ENCODE results near the gene NAGA.
"Not testable (repeated sequence)": the region's sequence is repeated elsewhere in the genome, so short reads cannot be mapped to it uniquely, and the experiment has no call there.

The NAGA gene

GRCh38 chr22:42070517-42071422 is at the start of gene NAGA:
NAGA (minus strand) TSS chr22:42070812; CDS start chr22:42070297, 515 bp downstream.
- DNase-seq (ENCODE audit: low read depth in 3 of 3), result peak; percentile 70 to 81 (median 81)

GRCh38 chr22:42116848-42117424 is 46.3 kb upstream of the NAGA start:
- DNase-seq (ENCODE audit: low read depth in 3 of 3), result no peak

- DNase-seq (ENCODE audit: low read depth in 3 of 3), result not testable (repeated sequence)
Observed at GRCh38 chr22:42115420-42115830, 44.8 kb upstream of the NAGA start.

- DNase-seq (ENCODE audit: low read depth in 3 of 3), result no peak
Observed at GRCh38 chr22:42114721-42115120, 44.1 kb upstream of the NAGA start.

GRCh38 chr22:42112793-42113192 is 42.2 kb upstream of the NAGA start:
- not testable (repeated sequence) for DNase-seq (ENCODE audit: low read depth in 3 of 3)

GRCh38 chr22:42111798-42112197 is 41.2 kb upstream of the NAGA start:
- no peak for DNase-seq (ENCODE audit: low read depth in 3 of 3)

- no peak for DNase-seq (ENCODE audit: low read depth in 3 of 3)
Observed at GRCh38 chr22:42108848-42109247, 38.2 kb upstream of the NAGA start.

- DNase-seq (ENCODE audit: low read depth in 3 of 3), result not testable (repeated sequence)
Observed at GRCh38 chr22:42104332-42104860, 33.8 kb upstream of the NAGA start.

- no peak for DNase-seq (ENCODE audit: low read depth in 3 of 3)
Observed at GRCh38 chr22:42101199-42101598, 30.6 kb upstream of the NAGA start.

- DNase-seq (ENCODE audit: low read depth in 3 of 3), result no peak
Observed at GRCh38 chr22:42091455-42091782, 20.8 kb upstream of the NAGA start.

GRCh38 chr22:42090596-42091454 is 20.2 kb upstream of the NAGA start, which contains the start of gene NDUFA6:
NDUFA6 (minus strand) TSS chr22:42090772; CDS start chr22:42090744, 28 bp downstream.
- DNase-seq (ENCODE audit: low read depth in 3 of 3), result peak; percentile 81 to 98 (median 97)

GRCh38 chr22:42086051-42086450 is 15.4 kb upstream of the NAGA start:
- DNase-seq (ENCODE audit: low read depth in 3 of 3), result no peak

GRCh38 chr22:42084874-42085273 is 14.3 kb upstream of the NAGA start:
- DNase-seq (ENCODE audit: low read depth in 3 of 3), result no peak

GRCh38 chr22:42083119-42083518 is 12.5 kb upstream of the NAGA start:
- DNase-seq (ENCODE audit: low read depth in 3 of 3), result no peak

GRCh38 chr22:42080287-42080686 is 9.7 kb upstream of the NAGA start:
- no peak for DNase-seq (ENCODE audit: low read depth in 3 of 3)

GRCh38 chr22:42079319-42080251 is 9.0 kb upstream of the NAGA start, which contains the start of gene SMDT1:
SMDT1 (plus strand) TSS chr22:42079700; CDS start chr22:42079769, 69 bp downstream.
- peak; percentile 97 to 98 (median 97) for DNase-seq (ENCODE audit: low read depth in 3 of 3)

GRCh38 chr22:42078469-42079318 is 8.1 kb upstream of the NAGA start:
- DNase-seq (ENCODE audit: low read depth in 3 of 3), result no peak

- no peak for DNase-seq (ENCODE audit: low read depth in 3 of 3)
Observed at GRCh38 chr22:42077486-42078125, 7.0 kb upstream of the NAGA start.

Measured in stimulated activated CD4-positive, alpha-beta T cell treated with anti-CD3 and anti-CD28 coated beads, TNF-alpha, amount 100 ng/mL, for 4 hours (primary cell).